Testis (tissue), 3 donors: ENCODE data around the gene GUCA2A. TPM values are rescaled to one million over a fixed set of nuclear protein-coding genes. Genes with fewer than 3 reads are reported as not detected.

ENCODE experiments used
- DNase-seq: peaks from one replicate; pipeline ENCODE4 v3.0.0-alpha.2; 2019
- H3K27ac ChIP-seq, 2 donors: fragments of 200-600 bp; sonication (generic); one replicate each; pipeline ENCODE4 v1.5.1; 2019
- H3K27me3 ChIP-seq: fragments of 200-600 bp; sonication (generic); one replicate; pipeline ENCODE4 v1.5.1; 2019
- H3K36me3 ChIP-seq: fragments of 200-600 bp; sonication (generic); one replicate; pipeline ENCODE4 v1.5.1; 2017; ENCODE audit warnings: low read depth; ENCODE audit errors: missing control alignments
- H3K4me1 ChIP-seq: fragments of 200-600 bp; sonication (generic); one replicate; pipeline ENCODE4 v1.5.1; 2019
- H3K4me3 ChIP-seq, 2 donors: fragments of 200-600 bp; sonication (generic); one replicate each; pipeline ENCODE4 v1.5.1; 2017 to 2019
- H3K9me3 ChIP-seq: fragments of 200-600 bp; sonication (generic); one replicate; pipeline ENCODE4 v1.5.1; 2017
- CTCF ChIP-seq, 3 experiments: fragments of 450-650 bp in 2 of 3; fragments of 200-600 bp in 1 of 3; sonication (generic) in 1 of 3; IDR thresholded peaks; one replicate each; pipeline ENCODE4 v1.5.1; 2016 to 2019; ENCODE audit warnings: antibody characterized with exemption in 3 of 3, mild to moderate bottlenecking in 2 of 3, moderate library complexity in 1 of 3
- POLR2A ChIP-seq: fragments of 450-650 bp; IDR thresholded peaks from one replicate; pipeline ENCODE4 v1.6.1; 2017; ENCODE audit warnings: antibody characterized with exemption, mild to moderate bottlenecking, moderate library complexity
- WGBS, 2 donors: methylation state at CpG; one replicate each; pipeline ENCODE4 v1.1.5; 2018; 5-methylcytosine and 5-hydroxymethylcytosine counted together
- intact Hi-C: fragments of 100-400 bp; cut with DNase I; formaldehyde crosslinking; loops from one replicate; pipeline ENCODE4 v1.15.1; 2023; ENCODE audit warnings: low total_unique reads
- polyA plus RNA-seq: library from polyadenylated mRNA; stranded (reverse); fragments of 350-450 nt; fragmentation: Illumina TruSeq; extraction: RNeasy Lipid Tissue Mini Kit (QIAGEN cat#74804); gene quantifications from one replicate; pipeline ENCODE4 v1.2.3, GENCODE V29; 2014; ENCODE audit warnings: low read depth, low replicate concordance; ENCODE audit not compliant: insufficient read depth
- total RNA-seq, 2 donors: library from RNA; depleted of rRNA; stranded (reverse); fragments of >200 nt; gene quantifications; one replicate each; pipeline ENCODE4 v1.2.3, GENCODE V29; 2016

GUCA2A gene
- total and polyA plus RNA-seq, 3 donors from 2014 or later, result not detected

GRCh38 chr1:42165511-42166210 is 1.1 kb upstream of the GUCA2A start:
- WGBS, 2 donors, result 32 to 42% methylated on average over 5 to 12 of the region's 12 CpGs
- H3K4me3 ChIP-seq, result no peak overlapping the region
- H3K27me3 ChIP-seq, result no peaks in the 10 kb centered on the region
- intact Hi-C loops, result no loop called here
- no peak for TF ChIP-seq CTCF (IDR thresholded peaks at IDR 0.05)
- no peak for TF ChIP-seq POLR2A
- no peaks in the 10 kb centered on the region for H3K36me3 ChIP-seq
- peaks cover 5% of the 10 kb centered on the region for H3K4me1 ChIP-seq
- H3K27ac ChIP-seq, result no peak overlapping the region
- DNase-seq, result no peak
- no peaks in the 10 kb centered on the region for H3K9me3 ChIP-seq

GRCh38 chr1:42163536-42164503 is 725 bp downstream of the GUCA2A start:
- no peak for TF ChIP-seq CTCF (IDR thresholded peaks at IDR 0.05)
- TF ChIP-seq POLR2A, result no peak
- intact Hi-C loops, result no loop called here
- Histone ChIP-seq H3K9me3 (no peaks in the 10 kb centered on the region), H3K27ac (no peak overlapping the region), H3K27me3 (no peaks in the 10 kb centered on the region), H3K4me1 (peaks cover 5% of the 10 kb centered on the region), H3K36me3 (no peaks in the 10 kb centered on the region), H3K4me3 (no peak overlapping the region)
- DNase-seq, result no peak
- 54 to 71% methylated on average over 2 to 16 of the region's 16 CpGs for WGBS, 2 donors

GRCh38 chr1:42163114-42163513 is 1.4 kb downstream of the GUCA2A start:
- intact Hi-C loops, result no loop called here
- 60 to 68% methylated on average over 2 of the region's 2 CpGs for WGBS, 2 donors
- peak; percentile 59 for DNase-seq

GRCh38 chr1:42162181-42162580 is 2.4 kb downstream of the GUCA2A start:
- intact Hi-C loops, result no loop called here
- DNase-seq, result no peak
- WGBS, 2 donors, result 86% methylated on average over 5 of the region's 5 CpGs
- no peaks in the 10 kb centered on the region for H3K9me3 ChIP-seq
- H3K4me1 ChIP-seq, result peaks cover 5% of the 10 kb centered on the region
- no peak overlapping the region for H3K27ac ChIP-seq
- no peak for TF ChIP-seq CTCF (IDR thresholded peaks at IDR 0.05)
- TF ChIP-seq POLR2A, result no peak
- H3K36me3 ChIP-seq, result no peaks in the 10 kb centered on the region
- no peaks in the 10 kb centered on the region for H3K27me3 ChIP-seq
- H3K4me3 ChIP-seq, result no peak overlapping the region

More at GRCh38 chr1:42163114-42163513, 1.4 kb downstream of the GUCA2A start:
- TF ChIP-seq POLR2A (no peak), CTCF (IDR thresholded peaks at IDR 0.05) (no peak)
- H3K36me3 ChIP-seq, result no peaks in the 10 kb centered on the region
- no peak overlapping the region for H3K4me3 ChIP-seq
- peaks cover 5% of the 10 kb centered on the region for H3K4me1 ChIP-seq
- H3K9me3 ChIP-seq, result no peaks in the 10 kb centered on the region
- H3K27me3 ChIP-seq, result no peaks in the 10 kb centered on the region
- H3K27ac ChIP-seq, result no peak overlapping the region
